H9 (cell line): Measurements from ENCODE around the gene NADSYN1. TPM values are rescaled to one million over a fixed set of nuclear protein-coding genes. Genes with fewer than 3 reads are reported as not detected.

Source experiments
- DNase-seq: peaks from one replicate; pipeline ENCODE4 v3.0.0-alpha.2; 2017
- H2AFZ ChIP-seq: one replicate; pipeline ENCODE4 v1.6.1; 2013; ENCODE audit warnings: mild to moderate bottlenecking, low read length, control low read depth, moderate library complexity
- H2AK5ac ChIP-seq: 2 replicates; pipeline ENCODE4 v1.6.1; 2013; ENCODE audit warnings: low read length, control low read depth, mixed read lengths; ENCODE audit not compliant: insufficient read length
- H2BK120ac ChIP-seq: one replicate; pipeline ENCODE4 v1.6.1; 2013; ENCODE audit warnings: low read depth, mild to moderate bottlenecking, low read length, control low read depth, inconsistent platforms; ENCODE audit not compliant: poor library complexity, severe bottlenecking
- H2BK12ac ChIP-seq: 2 replicates; pipeline ENCODE4 v1.6.1; 2013; ENCODE audit warnings: low read length, control low read depth, mixed read lengths, low read depth; ENCODE audit not compliant: insufficient read length
- H2BK15ac ChIP-seq: 2 replicates; pipeline ENCODE4 v1.6.1; 2013; ENCODE audit warnings: low read depth, low read length, control low read depth
- H2BK20ac ChIP-seq: one replicate; pipeline ENCODE4 v1.6.1; 2013; ENCODE audit warnings: low read depth, mild to moderate bottlenecking, low read length, control low read depth, inconsistent platforms; ENCODE audit not compliant: poor library complexity, severe bottlenecking
- H2BK5ac ChIP-seq: 2 replicates; pipeline ENCODE4 v1.6.1; 2013; ENCODE audit warnings: low read length, control low read depth, mixed read lengths; ENCODE audit not compliant: insufficient read length
- H3K14ac ChIP-seq: 2 replicates; pipeline ENCODE4 v1.6.1; 2013; ENCODE audit warnings: low read length, control low read depth; ENCODE audit not compliant: insufficient read depth
- H3K18ac ChIP-seq: 2 replicates; pipeline ENCODE4 v1.6.1; 2013; ENCODE audit warnings: low read depth, mild to moderate bottlenecking, mixed read lengths, low read length, control low read depth; ENCODE audit not compliant: insufficient read length
- H3K23ac ChIP-seq: 2 replicates; pipeline ENCODE4 v1.6.1; 2013; ENCODE audit warnings: low read length, control low read depth, mixed read lengths, low read depth; ENCODE audit not compliant: insufficient read length
- H3K23me2 ChIP-seq: 2 replicates; pipeline ENCODE4 v1.6.1; 2013; ENCODE audit warnings: low read depth, mild to moderate bottlenecking, mixed read lengths, low read length, control low read depth; ENCODE audit not compliant: insufficient read length, poor library complexity, severe bottlenecking
- H3K27ac ChIP-seq: 2 replicates; pipeline ENCODE4 v1.5.1; 2013; ENCODE audit warnings: low read length, control low read depth, mixed read lengths, low read depth; ENCODE audit not compliant: insufficient read length
- H3K27me3 ChIP-seq: 2 replicates; pipeline ENCODE4 v1.6.1; 2013; ENCODE audit warnings: low read length, control low read depth, inconsistent platforms; ENCODE audit not compliant: insufficient read depth
- H3K4ac ChIP-seq: 2 replicates; pipeline ENCODE4 v1.6.1; 2013; ENCODE audit warnings: low read depth, mild to moderate bottlenecking, control low read depth, inconsistent platforms, low read length, moderate library complexity
- H3K4me1 ChIP-seq: 2 replicates; pipeline ENCODE4 v1.6.1; 2013; ENCODE audit warnings: low read length, control low read depth, inconsistent platforms; ENCODE audit not compliant: insufficient read depth
- H3K4me2 ChIP-seq: 2 replicates; pipeline ENCODE4 v1.6.1; 2013; ENCODE audit warnings: low read length, control low read depth, mixed read lengths; ENCODE audit not compliant: insufficient read length, insufficient read depth
- H3K56ac ChIP-seq: 2 replicates; pipeline ENCODE4 v1.6.1; 2013; ENCODE audit warnings: low read depth, mild to moderate bottlenecking, mixed read lengths, low read length, control low read depth; ENCODE audit not compliant: insufficient read length
- H3K79me1 ChIP-seq: 2 replicates; pipeline ENCODE4 v1.6.1; 2013; ENCODE audit warnings: low read depth, mild to moderate bottlenecking, moderate library complexity, low read length, control low read depth, inconsistent platforms; ENCODE audit not compliant: insufficient read depth, poor library complexity, severe bottlenecking
- H3K79me2 ChIP-seq: 2 replicates; pipeline ENCODE4 v1.6.1; 2013; ENCODE audit warnings: low read length, control low read depth, inconsistent platforms; ENCODE audit not compliant: insufficient read depth
- H3K9ac ChIP-seq: 2 replicates; pipeline ENCODE4 v1.6.1; 2013; ENCODE audit warnings: low read length, control low read depth, mixed read lengths; ENCODE audit not compliant: insufficient read length; ENCODE audit errors: extremely low read depth
- H3K9me3 ChIP-seq: one replicate; pipeline ENCODE4 v1.6.1; 2013; ENCODE audit warnings: low read depth, low read length, inconsistent platforms; ENCODE audit not compliant: control insufficient read depth
- H3T11ph ChIP-seq: one replicate; pipeline ENCODE4 v1.6.1; 2013; ENCODE audit warnings: mild to moderate bottlenecking, low read length, control low read depth, inconsistent platforms
- H4K20me1 ChIP-seq: one replicate; pipeline ENCODE4 v1.6.1; 2013; ENCODE audit not compliant: control insufficient read depth, insufficient read length, insufficient read depth
- H4K5ac ChIP-seq: 2 replicates; pipeline ENCODE4 v1.6.1; 2013; ENCODE audit warnings: low read depth, mild to moderate bottlenecking, mixed read lengths, low read length, control low read depth; ENCODE audit not compliant: insufficient read length
- H4K8ac ChIP-seq: replicated peaks from 2 replicates; pipeline ENCODE4 v1.6.1; 2013; ENCODE audit warnings: low read length, control low read depth, mixed read lengths, low read depth; ENCODE audit not compliant: insufficient read length
- H4K91ac ChIP-seq: 2 replicates; pipeline ENCODE4 v1.6.1; 2013; ENCODE audit warnings: low read depth, mild to moderate bottlenecking, moderate library complexity, mixed read lengths, low read length, control low read depth; ENCODE audit not compliant: insufficient read length
- H3K27ac Mint-ChIP-seq, 3 experiments: 2 replicates in 2 of 3; 3 replicates in 1 of 3; pipeline ENCODE4 v1.8.0; 2020 to 2021; ENCODE audit warnings: mixed read lengths in 3 of 3, mild to moderate bottlenecking in 1 of 3, moderate library complexity in 1 of 3
- H3K27me3 Mint-ChIP-seq: 2 replicates; pipeline ENCODE4 v1.8.0; 2021; ENCODE audit warnings: low read depth, mild to moderate bottlenecking, moderate library complexity, mixed read lengths
- H3K36me3 Mint-ChIP-seq, 3 experiments: 2 replicates in 2 of 3; 3 replicates in 1 of 3; pipeline ENCODE4 v1.8.0; 2020 to 2021; ENCODE audit warnings: low read depth in 3 of 3, mixed read lengths in 3 of 3; ENCODE audit not compliant: insufficient read depth in 1 of 3
- H3K4me1 Mint-ChIP-seq, 2 experiments: 2 replicates each; pipeline ENCODE4 v1.8.0; 2020; ENCODE audit warnings: mixed read lengths in 2 of 2
- H3K4me3 Mint-ChIP-seq, 2 experiments: 2 replicates in 1 of 2; 3 replicates in 1 of 2; pipeline ENCODE4 v1.8.0; 2020 to 2021; ENCODE audit warnings: mild to moderate bottlenecking in 2 of 2, mixed read lengths in 2 of 2, moderate library complexity in 1 of 2
- H3K9me3 Mint-ChIP-seq, 2 experiments: 2 replicates in 1 of 2; 3 replicates in 1 of 2; pipeline ENCODE4 v1.8.0; 2020; ENCODE audit warnings: mild to moderate bottlenecking in 2 of 2, mixed read lengths in 2 of 2, moderate library complexity in 1 of 2
- WGBS: extraction: QIAGEN DNeasy Blood & Tissue Kit; methylation state at CpG from one replicate; pipeline ENCODE4 v1.1.7; 2013; ENCODE audit warnings: missing lambda C conversion rate, low lambda C conversion rate, mixed read lengths; ENCODE audit not compliant: insufficient read length; ENCODE audit errors: extremely low coverage; 5-methylcytosine and 5-hydroxymethylcytosine counted together
- total RNA-seq: library from RNA; stranded (reverse); gene quantifications from 2 replicates; pipeline ENCODE4 v1.2.1, GENCODE V29; 2021
- TF ChIP-seq, protein P1 (sequence below): fragments of 200-600 bp; sonication (generic); conservative IDR thresholded peaks from 3 replicates; pipeline ENCODE4 v1.8.0; 2021; ENCODE audit warnings: antibody characterized with exemption, mild to moderate bottlenecking

NADSYN1 gene
- total RNA-seq, 1 experiment from 2014 or later: 44.2 TPM

DNA sequence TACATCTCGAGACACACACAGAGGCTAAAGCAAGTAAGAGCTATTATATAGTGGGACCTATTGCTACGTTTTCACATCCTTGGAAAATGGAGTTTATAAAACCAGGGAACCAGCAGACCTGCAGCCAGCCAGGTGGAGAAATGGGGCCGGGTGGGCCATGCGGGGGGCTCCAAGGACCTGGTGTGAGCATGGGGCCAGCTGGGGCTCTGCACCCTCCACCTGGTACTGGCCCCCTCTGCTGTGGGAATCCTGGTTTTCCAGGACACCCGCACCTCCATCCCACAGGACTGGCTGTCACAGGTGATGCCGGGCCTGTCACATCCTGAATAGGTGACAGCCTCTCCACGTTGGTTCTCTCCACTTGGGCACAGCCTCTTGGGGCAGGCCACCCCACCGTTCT is 16.1 kb upstream of the NADSYN1 start:
- Histone ChIP-seq H4K20me1 (no peaks in the 10 kb centered on the region), H2BK15ac (no peak overlapping the region), H2AK5ac (no peak overlapping the region), H2AFZ (no peak overlapping the region), H3K79me1 (no peaks in the 10 kb centered on the region), H3K27me3 (no peaks in the 10 kb centered on the region), H3K23ac (no peak overlapping the region), H2BK20ac (no peak overlapping the region), H3K9me3 (no peaks in the 10 kb centered on the region), H3K9ac (no peak overlapping the region), H3K18ac (no peak overlapping the region), H2BK12ac (no peak overlapping the region), H3K56ac (no peak overlapping the region), H3K4me1 (no peaks in the 10 kb centered on the region), H4K5ac (no peak overlapping the region), H4K8ac (no peak overlapping the region), H3T11ph (no peak overlapping the region), H3K23me2 (no peaks in the 10 kb centered on the region), H3K14ac (no peak overlapping the region), H2BK120ac (no peak overlapping the region), H4K91ac (no peak overlapping the region), H3K27ac (no peak overlapping the region), H3K79me2 (no peaks in the 10 kb centered on the region), H3K4ac (no peak overlapping the region), H3K4me2 (no peak overlapping the region), H2BK5ac (no peak overlapping the region)
- Mint-ChIP-seq H3K27me3 (no peaks in the 10 kb centered on the region), H3K27ac (no peak overlapping the region), H3K4me1 (no peaks in the 10 kb centered on the region), H3K9me3 (no peaks in the 10 kb centered on the region), H3K36me3 (peaks cover 31 to 75% (median 63%) of the 10 kb centered on the region in 3 experiments), H3K4me3 (no peak overlapping the region)
- TF ChIP-seq, protein P1, sequence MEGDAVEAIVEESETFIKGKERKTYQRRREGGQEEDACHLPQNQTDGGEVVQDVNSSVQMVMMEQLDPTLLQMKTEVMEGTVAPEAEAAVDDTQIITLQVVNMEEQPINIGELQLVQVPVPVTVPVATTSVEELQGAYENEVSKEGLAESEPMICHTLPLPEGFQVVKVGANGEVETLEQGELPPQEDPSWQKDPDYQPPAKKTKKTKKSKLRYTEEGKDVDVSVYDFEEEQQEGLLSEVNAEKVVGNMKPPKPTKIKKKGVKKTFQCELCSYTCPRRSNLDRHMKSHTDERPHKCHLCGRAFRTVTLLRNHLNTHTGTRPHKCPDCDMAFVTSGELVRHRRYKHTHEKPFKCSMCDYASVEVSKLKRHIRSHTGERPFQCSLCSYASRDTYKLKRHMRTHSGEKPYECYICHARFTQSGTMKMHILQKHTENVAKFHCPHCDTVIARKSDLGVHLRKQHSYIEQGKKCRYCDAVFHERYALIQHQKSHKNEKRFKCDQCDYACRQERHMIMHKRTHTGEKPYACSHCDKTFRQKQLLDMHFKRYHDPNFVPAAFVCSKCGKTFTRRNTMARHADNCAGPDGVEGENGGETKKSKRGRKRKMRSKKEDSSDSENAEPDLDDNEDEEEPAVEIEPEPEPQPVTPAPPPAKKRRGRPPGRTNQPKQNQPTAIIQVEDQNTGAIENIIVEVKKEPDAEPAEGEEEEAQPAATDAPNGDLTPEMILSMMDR: no peak
- no CpG with 5 or more reads among the region's 8 CpGs for WGBS
- DNase-seq: no peak
